ENCODE measurements around the gene ABHD16A. TPM values are rescaled to one million over a fixed set of nuclear protein-coding genes. Genes with fewer than 3 reads are reported as not detected.
A peak's percentile ranks its signal among the peaks of the same experiment; 100 is the strongest.

ABHD16A gene
- total RNA-seq, 2 donors from 2014 or later: 56.8 to 65.2 TPM

- H3K9me3 ChIP-seq: no peaks in the 10 kb centered on the region
- no peaks in the 10 kb centered on the region for H3K36me3 ChIP-seq
- no peak for TF ChIP-seq CTCF (IDR thresholded peaks at IDR 0.05)
- H3K4me3 ChIP-seq: no peak overlapping the region
- no peak overlapping the region for H3K9ac ChIP-seq (ENCODE audit: low read depth in 2 of 2, low read length in 2 of 2)
- intact Hi-C loops (cut with DNase I): no loop called here
- peaks cover 12% of the 10 kb centered on the region for H3K4me1 ChIP-seq
- H3K27me3 ChIP-seq: no peaks in the 10 kb centered on the region
- DNase-seq: no peak
- no peak overlapping the region for H3K27ac ChIP-seq
Observed at GRCh38 chr6:31705931-31706330, 2.8 kb upstream of the ABHD16A start.

GRCh38 chr6:31702405-31702818 is 712 bp downstream of the ABHD16A start:
- Histone ChIP-seq H3K9ac (ENCODE audit: low read depth in 2 of 2, low read length in 2 of 2) (peak overlapping the region; percentile 91 to 99), H3K27me3 (no peaks in the 10 kb centered on the region), H3K9me3 (no peaks in the 10 kb centered on the region), H3K36me3 (no peaks in the 10 kb centered on the region), H3K4me1 (peaks cover 12% of the 10 kb centered on the region), H3K27ac (peak overlapping the region; percentile 95), H3K4me3 (peak overlapping the region; percentile 48)
- no peak for DNase-seq
- intact Hi-C loops (cut with DNase I): loop anchor here (5.0 kb wide), 1 partner anchor 35 kb away; the partner anchor contains the start of gene CLIC1
- no peak for TF ChIP-seq CTCF (IDR thresholded peaks at IDR 0.05)

GRCh38 chr6:31701666-31702404 is 1.3 kb downstream of the ABHD16A start:
- no peak for TF ChIP-seq CTCF (IDR thresholded peaks at IDR 0.05)
- intact Hi-C loops (cut with DNase I): loop anchor here (5.0 kb wide), 1 partner anchor 35 kb away; the partner anchor contains the start of gene CLIC1
- no peak for DNase-seq
- Histone ChIP-seq H3K4me1 (peaks cover 12% of the 10 kb centered on the region), H3K27ac (peak overlapping the region; percentile 95), H3K9me3 (no peaks in the 10 kb centered on the region), H3K27me3 (no peaks in the 10 kb centered on the region), H3K36me3 (no peaks in the 10 kb centered on the region), H3K9ac (ENCODE audit: low read depth in 2 of 2, low read length in 2 of 2) (peak overlapping the region; percentile 91 to 99), H3K4me3 (peak overlapping the region; percentile 48)

- no peak overlapping the region for H3K27ac ChIP-seq
- DNase-seq: no peak
- intact Hi-C loops (cut with DNase I): loop anchor here (5.0 kb wide), 1 partner anchor 36 kb away; the partner anchor contains the start of gene CLIC1
Observed at GRCh38 chr6:31700740-31701401, 2.3 kb downstream of the ABHD16A start.

GRCh38 chr6:31697555-31697954 is 5.6 kb downstream of the ABHD16A start:
- Histone ChIP-seq H3K4me3 (no peak overlapping the region), H3K36me3 (no peaks in the 10 kb centered on the region), H3K27me3 (no peaks in the 10 kb centered on the region), H3K9me3 (no peaks in the 10 kb centered on the region), H3K4me1 (peaks cover 12% of the 10 kb centered on the region), H3K27ac (no peak overlapping the region), H3K9ac (ENCODE audit: low read depth in 2 of 2, low read length in 2 of 2) (no peak overlapping the region)
- no peak for TF ChIP-seq CTCF (IDR thresholded peaks at IDR 0.05)
- intact Hi-C loops (cut with DNase I): no loop called here
- DNase-seq: no peak

More at GRCh38 chr6:31700740-31701401, 2.3 kb downstream of the ABHD16A start:
- H3K9ac ChIP-seq (ENCODE audit: low read depth in 2 of 2, low read length in 2 of 2): peak overlapping the region in 1 of 2 donors; percentile 99
- TF ChIP-seq CTCF (IDR thresholded peaks at IDR 0.05): no peak
- H3K4me3 ChIP-seq: no peak overlapping the region
- no peaks in the 10 kb centered on the region for H3K9me3 ChIP-seq
- no peaks in the 10 kb centered on the region for H3K27me3 ChIP-seq
- H3K36me3 ChIP-seq: no peaks in the 10 kb centered on the region
- peaks cover 12% of the 10 kb centered on the region for H3K4me1 ChIP-seq
